OCI-LY1 (cell line): ENCODE data around the gene PRMT7.

ENCODE experiments used
- EZH2 ChIP-seq: fragments of 200-600 bp; sonication (generic), shearing (Covaris generic); IDR thresholded peaks from 2 replicates; pipeline ENCODE4 v1.8.0; 2017; ENCODE audit warnings: borderline replicate concordance, mixed run types, mild to moderate bottlenecking, antibody characterized with exemption, low read length, moderate library complexity, mixed read lengths
- TF ChIP-seq, protein P1 (sequence below): fragments of 200-600 bp; sonication (generic), shearing (Covaris generic); IDR thresholded peaks from 2 replicates; pipeline ENCODE4 v1.5.1; 2017; ENCODE audit warnings: mild to moderate bottlenecking, antibody characterized with exemption, low read length, moderate library complexity, mixed read lengths

DNA sequence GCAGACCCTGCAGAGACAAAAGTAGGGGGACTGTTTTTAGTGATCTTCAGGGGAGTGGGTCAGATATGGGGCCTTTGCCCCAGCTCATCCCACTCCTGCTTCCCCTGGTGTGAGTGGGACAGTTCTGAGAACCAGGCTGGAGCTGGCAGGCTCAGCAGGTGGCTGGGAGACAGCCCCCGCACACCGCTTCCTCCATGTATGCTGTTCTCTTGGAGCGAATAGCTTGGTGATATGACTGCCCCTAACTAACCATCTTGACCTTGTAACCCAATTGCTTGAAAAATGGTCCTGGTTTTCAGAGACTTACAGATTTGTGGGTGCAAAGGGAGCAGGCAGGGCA, 61.5 kb downstream of the PRMT7 start:
- TF ChIP-seq, protein P1, sequence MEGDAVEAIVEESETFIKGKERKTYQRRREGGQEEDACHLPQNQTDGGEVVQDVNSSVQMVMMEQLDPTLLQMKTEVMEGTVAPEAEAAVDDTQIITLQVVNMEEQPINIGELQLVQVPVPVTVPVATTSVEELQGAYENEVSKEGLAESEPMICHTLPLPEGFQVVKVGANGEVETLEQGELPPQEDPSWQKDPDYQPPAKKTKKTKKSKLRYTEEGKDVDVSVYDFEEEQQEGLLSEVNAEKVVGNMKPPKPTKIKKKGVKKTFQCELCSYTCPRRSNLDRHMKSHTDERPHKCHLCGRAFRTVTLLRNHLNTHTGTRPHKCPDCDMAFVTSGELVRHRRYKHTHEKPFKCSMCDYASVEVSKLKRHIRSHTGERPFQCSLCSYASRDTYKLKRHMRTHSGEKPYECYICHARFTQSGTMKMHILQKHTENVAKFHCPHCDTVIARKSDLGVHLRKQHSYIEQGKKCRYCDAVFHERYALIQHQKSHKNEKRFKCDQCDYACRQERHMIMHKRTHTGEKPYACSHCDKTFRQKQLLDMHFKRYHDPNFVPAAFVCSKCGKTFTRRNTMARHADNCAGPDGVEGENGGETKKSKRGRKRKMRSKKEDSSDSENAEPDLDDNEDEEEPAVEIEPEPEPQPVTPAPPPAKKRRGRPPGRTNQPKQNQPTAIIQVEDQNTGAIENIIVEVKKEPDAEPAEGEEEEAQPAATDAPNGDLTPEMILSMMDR = no peak
- TF ChIP-seq EZH2 = no peak
